HepG2 (cell line): Measurements from ENCODE around the gene CSTF1. TPM values are rescaled to one million over a fixed set of nuclear protein-coding genes. Genes with fewer than 3 reads are reported as not detected.

Source experiments
- AHR ChIP-seq: IDR thresholded peaks from 2 replicates; pipeline ENCODE4 v1.6.1; 2018; ENCODE audit warnings: missing genetic modification reagents, missing compliant biosample characterization
- HBP1 ChIP-seq: IDR thresholded peaks from 2 replicates; pipeline ENCODE4 v1.6.1; 2016; ENCODE audit warnings: low read depth, control low read depth
- HDAC1 ChIP-seq: sonication (generic); formaldehyde crosslinking; IDR thresholded peaks from 2 replicates; pipeline ENCODE4 v1.5.1; 2020; ENCODE audit warnings: mild to moderate bottlenecking, missing genetic modification reagents
- HMGA1 ChIP-seq: sonication (generic); formaldehyde crosslinking; conservative IDR thresholded peaks from 2 replicates; pipeline ENCODE4 v1.4.0; 2020; ENCODE audit warnings: missing genetic modification reagents
- HOXA5 ChIP-seq: sonication (generic); formaldehyde crosslinking; IDR thresholded peaks from 2 replicates; pipeline ENCODE4 v1.4.0; 2020; ENCODE audit warnings: missing genetic modification reagents
- MEF2D ChIP-seq: sonication (generic); formaldehyde crosslinking; IDR thresholded peaks from 2 replicates; pipeline ENCODE4 v1.5.1; 2020; ENCODE audit warnings: mild to moderate bottlenecking, missing genetic modification reagents
- MYPOP ChIP-seq: sonication (generic); formaldehyde crosslinking; IDR thresholded peaks from 2 replicates; pipeline ENCODE4 v1.8.1; 2023; ENCODE audit warnings: mild to moderate bottlenecking, moderate library complexity, missing genetic modification reagents
- NFATC3 ChIP-seq: sonication (generic); formaldehyde crosslinking; IDR thresholded peaks from 2 replicates; pipeline ENCODE4 v1.5.1; 2020; ENCODE audit warnings: mild to moderate bottlenecking, missing genetic modification reagents
- PHF5A ChIP-seq: IDR thresholded peaks from one replicate; pipeline ENCODE4 v1.6.1; 2018; ENCODE audit warnings: low read depth, missing genetic modification reagents; ENCODE audit not compliant: unreplicated experiment
- PRDM10 ChIP-seq: sonication (generic); formaldehyde crosslinking; IDR thresholded peaks from 2 replicates; pipeline ENCODE4 v1.4.0; 2020; ENCODE audit warnings: low read depth, missing genetic modification reagents
- RFX3 ChIP-seq: IDR thresholded peaks from 2 replicates; pipeline ENCODE4 v1.6.1; 2016; ENCODE audit warnings: missing biosample characterization, missing genetic modification reagents
- SOX13 ChIP-seq, 3 experiments: fragments of 450-650 bp in 1 of 3; sonication (generic) in 1 of 3; formaldehyde crosslinking in 1 of 3; IDR thresholded peaks in 2 of 3; conservative IDR thresholded peaks in 1 of 3; 2 replicates each; pipeline versions ENCODE4 v1.5.0 to v1.6.1; 2016 to 2020; ENCODE audit warnings: antibody characterized with exemption in 1 of 3, mild to moderate bottlenecking in 1 of 3, missing compliant biosample characterization in 1 of 3, missing genetic modification reagents in 1 of 3, moderate library complexity in 1 of 3
- ZBTB1 ChIP-seq: sonication (generic); formaldehyde crosslinking; IDR thresholded peaks from 2 replicates; pipeline ENCODE4 v1.4.0; 2020; ENCODE audit warnings: missing genetic modification reagents, borderline replicate concordance
- ZMYM2 ChIP-seq: sonication (generic); formaldehyde crosslinking; IDR thresholded peaks from 2 replicates; pipeline ENCODE4 v1.8.0; 2022; ENCODE audit warnings: mild to moderate bottlenecking, missing genetic modification reagents
- ZNF180 ChIP-seq: sonication (generic); formaldehyde crosslinking; IDR thresholded peaks from 2 replicates; pipeline ENCODE4 v1.4.0; 2020; ENCODE audit warnings: low read depth, missing genetic modification reagents, borderline replicate concordance
- ZNF34 ChIP-seq: sonication (generic); formaldehyde crosslinking; IDR thresholded peaks from 2 replicates; pipeline ENCODE4 v1.4.0; 2020; ENCODE audit warnings: mild to moderate bottlenecking, missing genetic modification reagents, borderline replicate concordance
- ZNF766 ChIP-seq: sonication (generic); formaldehyde crosslinking; IDR thresholded peaks from 2 replicates; pipeline ENCODE4 v1.5.0; 2020; ENCODE audit warnings: missing genetic modification reagents, borderline replicate concordance
- ZNF775 ChIP-seq: sonication (generic); formaldehyde crosslinking; IDR thresholded peaks from 2 replicates; pipeline ENCODE4 v1.4.0; 2020; ENCODE audit warnings: missing genetic modification reagents, mild to moderate bottlenecking, moderate library complexity, borderline replicate concordance
- ZSCAN25 ChIP-seq: sonication (generic); formaldehyde crosslinking; IDR thresholded peaks from 2 replicates; pipeline ENCODE4 v1.8.0; 2022; ENCODE audit warnings: mild to moderate bottlenecking, missing genetic modification reagents
- ZSCAN5A ChIP-seq: sonication (generic); formaldehyde crosslinking; IDR thresholded peaks from 2 replicates; pipeline ENCODE4 v1.8.0; 2022; ENCODE audit warnings: mild to moderate bottlenecking, missing genetic modification reagents, borderline replicate concordance
- polyA plus RNA-seq, 8 experiments: library from polyadenylated mRNA; depleted of rRNA in 3 of 8; stranded (reverse) in 7 of 8; unstranded in 1 of 8; fragments of >200 nt; fragmentation: Illumina TruSeq in 4 of 8; extraction: Trizol in 4 of 8; gene quantifications; 2 replicates each; pipeline versions ENCODE4 v1.2.1 to v1.2.3, GENCODE V29; 2011 to 2016; ENCODE audit warnings: low read depth in 4 of 8, missing spikeins in 1 of 8, mixed read lengths in 1 of 8; ENCODE audit not compliant: insufficient read depth in 1 of 8
- total RNA-seq, 5 experiments: library from RNA; depleted of rRNA; stranded (reverse); fragments of >200 nt; fragmentation: Illumina TruSeq; extraction: Trizol; gene quantifications; 2 replicates each; pipeline ENCODE4 v1.2.3, GENCODE V29; 2016; ENCODE audit warnings: low read depth in 1 of 5

Gene CSTF1
- total and polyA plus RNA-seq, 2 of the 13 experiments (the other 11 are each of a cell fraction or from before 2014, with no cell fraction given), result 70.9 to 100 TPM

- TF ChIP-seq RFX3 (CRISPR knock-in tag) (no peak), ZNF34 (CRISPR knock-in tag) (no peak), HOXA5 (no peak), MEF2D (no peak), AHR (CRISPR knock-in tag) (no peak), ZSCAN25 (no peak), SOX13 (IDR thresholded peaks at IDR 0.05) (no peak), SOX13 (CRISPR knock-in tag; conservative IDR thresholded peaks at IDR 0.05 in 1 of 2, IDR thresholded peaks at IDR 0.05 in 1 of 2) (peak in 1 of 2 experiments; percentile 26; a peak in 1 of 4 replicates), HMGA1 (CRISPR knock-in tag) (no peak), ZNF180 (CRISPR knock-in tag) (no peak), PHF5A (CRISPR knock-in tag) (no peak), ZNF775 (no peak), PRDM10 (CRISPR knock-in tag) (no peak), ZSCAN5A (CRISPR knock-in tag) (no peak), HDAC1 (CRISPR knock-in tag) (no peak), NFATC3 (CRISPR knock-in tag) (no peak), MYPOP (CRISPR knock-in tag) (no peak), ZBTB1 (CRISPR knock-in tag) (no peak), ZNF766 (no peak), ZMYM2 (no peak), HBP1 (CRISPR knock-in tag) (no peak)
Measured at GRCh38 chr20:56348305-56348693, 44.1 kb upstream of the CSTF1 start (continued).
